ENCODE measurements around the gene EPN1. TPM values are rescaled to one million over a fixed set of nuclear protein-coding genes. Genes with fewer than 3 reads are reported as not detected.

Gene EPN1
- total and polyA plus RNA-seq, 2 of the 13 experiments (the other 11 are each of a cell fraction or from before 2014, with no cell fraction given), result 28.9 to 31.7 TPM

GRCh38 chr19:55654868-55655647, 20.0 kb upstream of the EPN1 start, which contains the start of gene U2AF2 (continued):
- TF ChIP-seq ZNF292 (CRISPR knock-in tag; IDR thresholded peaks at IDR 0.05; ENCODE audit: borderline replicate concordance, low read depth) (no peak), ZSCAN25 (CRISPR knock-in tag; IDR thresholded peaks at IDR 0.05) (0 out of 2 replicates have a peak, but pooled peaks have one; percentile 33), ZNF142 (CRISPR knock-in tag; IDR thresholded peaks at IDR 0.05) (0 out of 2 replicates have a peak, but pooled peaks have one; percentile 63), NFRKB (IDR thresholded peaks at IDR 0.05) (no peak), HNRNPLL (IDR thresholded peaks at IDR 0.05; ENCODE audit: low read depth, low read length, poor library complexity, severe bottlenecking) (peak; percentile 31), THYN1 (CRISPR knock-in tag; IDR thresholded peaks at IDR 0.05; ENCODE audit: borderline replicate concordance, low read depth) (no peak), KAT8 (CRISPR knock-in tag; IDR thresholded peaks at IDR 0.05) (peak; percentile 69), IKZF5 (CRISPR knock-in tag; IDR thresholded peaks at IDR 0.05) (no peak), NFATC3 (CRISPR knock-in tag; IDR thresholded peaks at IDR 0.05) (no peak), NFKBIZ (CRISPR knock-in tag; IDR thresholded peaks at IDR 0.05) (no peak), MNT (IDR thresholded peaks at IDR 0.05) (peak; percentile 65), CSRNP1 (CRISPR knock-in tag; IDR thresholded peaks at IDR 0.05) (no peak), MTERF4 (CRISPR knock-in tag; IDR thresholded peaks at IDR 0.05) (peak; percentile 96), MTA1 (CRISPR knock-in tag; IDR thresholded peaks at IDR 0.05; ENCODE audit: borderline replicate concordance) (peak; percentile 66; the same call in 1 of the 2 replicates), RNF2 (conservative IDR thresholded peaks at IDR 0.05; ENCODE audit: low read depth) (peak; percentile 92), NFE2L2 (IDR thresholded peaks at IDR 0.05; ENCODE audit: low read length) (no peak), AKAP8 (CRISPR knock-in tag; IDR thresholded peaks at IDR 0.05) (no peak; the same call in none of the 2 replicates), ZNF335 (CRISPR knock-in tag; IDR thresholded peaks at IDR 0.05) (no peak), MXD4 (CRISPR knock-in tag; IDR thresholded peaks at IDR 0.05) (peak; percentile 88)
